22Rv1 (cell line): ENCODE data around the gene LCN10.

Source experiments
- CTCF ChIP-seq: fragments of 450-650 bp; IDR thresholded peaks from 2 replicates; pipeline ENCODE4 v1.5.1; 2017; ENCODE audit warnings: mild to moderate bottlenecking
- ZFX ChIP-seq: fragments of 450-650 bp; IDR thresholded peaks from 2 replicates; pipeline ENCODE4 v1.6.1; 2017; ENCODE audit warnings: antibody characterized with exemption, borderline replicate concordance

- TF ChIP-seq CTCF (peak; percentile 49), ZFX (no peak)
Observed at GRCh38 chr9:136769710-136770191, 27.0 kb upstream of the LCN10 start.
